Stimulated activated CD8-positive, alpha-beta memory T cell treated with anti-CD3 and anti-CD28 coated beads, Interleukin-15, amount 100 ng/mL, for 24 hours (primary cell): ENCODE results near the gene SPTBN5.

Experiments used
- DNase-seq: peaks from one replicate; pipeline ENCODE4 v3.0.0-alpha.2; 2020; ENCODE audit warnings: low read depth

The SPTBN5 gene

GRCh38 chr15:41893422-41894250, at the start of gene SPTBN5:
TSS of gene SPTBN5 (minus strand) at chr15:41894053. CDS start at chr15:41893497, 556 bp downstream.
- no peak for DNase-seq

- DNase-seq = no peak
Observed at GRCh38 chr15:41942886-41943285, 49.0 kb upstream of the SPTBN5 start.

GRCh38 chr15:41941644-41942415, 48.0 kb upstream of the SPTBN5 start:
- no peak for DNase-seq

- no peak for DNase-seq
Observed at GRCh38 chr15:41940441-41940857, 46.6 kb upstream of the SPTBN5 start.

GRCh38 chr15:41939986-41940385, 46.1 kb upstream of the SPTBN5 start:
- no peak for DNase-seq

- no peak for DNase-seq
Observed at GRCh38 chr15:41937568-41937923, 43.7 kb upstream of the SPTBN5 start.

- DNase-seq = peak; percentile 29
Observed at GRCh38 chr15:41936649-41937567, 43.1 kb upstream of the SPTBN5 start.

- DNase-seq = no peak
Observed at GRCh38 chr15:41936155-41936554, 42.3 kb upstream of the SPTBN5 start.

- DNase-seq = no peak
Observed at GRCh38 chr15:41935566-41936020, 41.7 kb upstream of the SPTBN5 start.

- DNase-seq = peak; percentile 15
Observed at GRCh38 chr15:41934843-41935242, 41.0 kb upstream of the SPTBN5 start.

- DNase-seq = no peak
Observed at GRCh38 chr15:41933771-41934170, 39.9 kb upstream of the SPTBN5 start.

GRCh38 chr15:41933326-41933725, 39.5 kb upstream of the SPTBN5 start:
- no peak for DNase-seq

- no peak for DNase-seq
Observed at GRCh38 chr15:41932511-41933289, 38.8 kb upstream of the SPTBN5 start.

GRCh38 chr15:41932101-41932500, 38.2 kb upstream of the SPTBN5 start:
- DNase-seq = no peak

GRCh38 chr15:41930867-41931222, 37.0 kb upstream of the SPTBN5 start:
- no peak for DNase-seq

- no peak for DNase-seq
Observed at GRCh38 chr15:41930221-41930866, 36.5 kb upstream of the SPTBN5 start.

GRCh38 chr15:41928637-41929620, 35.1 kb upstream of the SPTBN5 start:
- DNase-seq = no peak

GRCh38 chr15:41928100-41928499, 34.2 kb upstream of the SPTBN5 start:
- DNase-seq = no peak

- DNase-seq = no peak
Observed at GRCh38 chr15:41927536-41927935, 33.7 kb upstream of the SPTBN5 start.
